Stimulated activated naive B cell treated with anti-CD40 and anti-IgM and Interleukin-4, amounts not matched to agents 10 μg/mL and 1 μg/mL and 100 μg/mL, for 72 hours (primary cell): ENCODE data around the gene OGG1.
A peak's percentile ranks its signal among the peaks of the same experiment; 100 is the strongest.

ENCODE experiments used
- ATAC-seq, 2 donors: fragments of 150-1000 bp; cut with Tn5 transposase; replicated peaks; 2 replicates each; pipeline ENCODE4 v1.10.0; 2021; ENCODE audit warnings: moderate library complexity in 1 of 2
- DNase-seq: peaks from one replicate; pipeline ENCODE4 v3.0.0; 2021
- H3K27ac Mint-ChIP-seq: one replicate; pipeline ENCODE4 v1.8.0; 2022; ENCODE audit warnings: mild to moderate bottlenecking, mixed read lengths
- H3K27me3 Mint-ChIP-seq, 2 donors: one replicate each; pipeline ENCODE4 v1.8.0; 2022; ENCODE audit warnings: mixed read lengths in 2 of 2
- H3K36me3 Mint-ChIP-seq, 2 donors: one replicate each; pipeline ENCODE4 v1.8.0; 2022; ENCODE audit warnings: mixed read lengths in 2 of 2, mild to moderate bottlenecking in 1 of 2
- H3K4me1 Mint-ChIP-seq, 2 donors: one replicate each; pipeline ENCODE4 v1.8.0; 2022; ENCODE audit warnings: mixed read lengths in 2 of 2, mild to moderate bottlenecking in 1 of 2
- H3K4me3 Mint-ChIP-seq, 2 donors: one replicate each; pipeline ENCODE4 v1.8.0; 2022; ENCODE audit warnings: mild to moderate bottlenecking in 2 of 2, mixed read lengths in 2 of 2, moderate library complexity in 1 of 2
- H3K9me3 Mint-ChIP-seq, 2 donors: one replicate each; pipeline ENCODE4 v1.8.0; 2022; ENCODE audit warnings: mixed read lengths in 2 of 2, mild to moderate bottlenecking in 1 of 2

Gene OGG1

DNA sequence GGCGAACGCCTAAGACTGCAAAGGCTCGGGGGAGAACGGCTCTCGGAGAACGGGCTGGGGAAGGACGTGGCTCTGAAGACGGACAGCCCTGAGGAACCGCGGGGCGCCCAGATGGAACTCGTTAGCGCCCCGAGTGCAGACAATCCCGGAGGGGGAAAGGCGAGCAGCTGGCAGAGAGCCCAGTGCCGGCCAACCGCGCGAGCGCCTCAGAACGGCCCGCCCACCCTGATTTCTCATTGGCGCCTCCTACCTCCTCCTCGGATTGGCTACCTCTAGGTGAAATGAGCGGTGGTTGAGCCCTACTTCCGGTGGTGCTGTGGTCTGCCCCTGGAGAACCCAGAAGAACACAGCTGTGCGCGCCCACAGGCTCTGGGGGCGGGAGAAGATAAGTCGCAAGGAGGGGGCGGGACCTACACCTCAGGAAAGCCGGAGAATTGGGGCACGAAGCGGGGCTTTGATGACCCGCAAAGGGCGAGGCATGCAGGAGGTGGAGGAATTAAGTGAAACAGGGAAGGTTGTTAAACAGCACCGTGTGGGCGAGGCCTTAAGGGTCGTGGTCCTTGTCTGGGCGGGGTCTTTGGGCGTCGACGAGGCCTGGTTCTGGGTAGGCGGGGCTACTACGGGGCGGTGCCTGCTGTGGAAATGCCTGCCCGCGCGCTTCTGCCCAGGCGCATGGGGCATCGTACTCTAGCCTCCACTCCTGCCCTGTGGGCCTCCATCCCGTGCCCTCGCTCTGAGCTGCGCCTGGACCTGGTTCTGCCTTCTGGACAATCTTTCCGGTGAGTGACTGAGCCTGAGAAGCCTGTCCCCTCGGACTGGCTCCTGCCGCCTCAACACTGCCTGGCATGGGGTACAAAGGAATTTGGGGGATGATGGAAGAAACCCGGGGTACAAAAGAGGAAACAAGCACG lies at the start of gene OGG1:
OGG1 (plus strand) TSS at position 308 of the 911 bp plus-strand sequence; CDS start at position 643, 335 bp downstream.
- H3K4me1 Mint-ChIP-seq: peaks cover 44 to 74% of the 10 kb centered on the region in 2 donors

DNA sequence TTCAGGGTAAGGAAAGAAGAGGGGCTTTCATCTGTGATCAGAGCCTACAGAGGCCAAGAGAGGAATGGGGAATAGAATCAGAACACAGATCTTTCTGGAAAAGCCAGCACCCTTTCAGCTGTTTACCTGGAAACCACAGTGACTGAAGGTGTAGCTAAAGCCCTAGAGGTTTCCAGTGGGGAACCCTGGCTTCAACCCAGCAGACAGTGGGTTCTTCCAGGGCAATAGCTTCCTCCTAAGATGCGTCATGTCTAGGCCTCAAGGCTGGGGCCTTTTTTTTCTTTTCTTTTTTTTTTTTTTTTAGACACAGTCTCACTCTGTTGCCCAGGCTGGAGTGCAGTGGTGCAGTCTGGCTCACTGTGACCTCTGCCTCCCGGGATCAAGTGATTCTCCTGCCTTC lies 49.2 kb upstream of the OGG1 start:
- peaks cover 9 to 28% of the 10 kb centered on the region in 2 donors for H3K4me1 Mint-ChIP-seq
- H3K27me3 Mint-ChIP-seq: peaks cover 12 to 19% of the 10 kb centered on the region in 2 donors
- peak overlapping the region; percentile 1 for H3K27ac Mint-ChIP-seq
- DNase-seq: no peak
- no peak overlapping the region for H3K4me3 Mint-ChIP-seq
- H3K9me3 Mint-ChIP-seq: no peaks in the 10 kb centered on the region
- ATAC-seq: no peak
- peaks cover 57 to 71% of the 10 kb centered on the region in 2 donors for H3K36me3 Mint-ChIP-seq

More for the DNA sequence above, at the start of gene OGG1:
- ATAC-seq: peak; percentile 90 to 93
- H3K36me3 Mint-ChIP-seq: peaks cover 31 to 67% of the 10 kb centered on the region in 2 donors
- no peaks in the 10 kb centered on the region for H3K9me3 Mint-ChIP-seq
- H3K27ac Mint-ChIP-seq: peak within 1 kb of the TSS; percentile 97
- peak; percentile 97 for DNase-seq
- H3K4me3 Mint-ChIP-seq: peak within 1 kb of the TSS; percentile 86 to 99
- no peaks in the 10 kb centered on the region for H3K27me3 Mint-ChIP-seq

DNA sequence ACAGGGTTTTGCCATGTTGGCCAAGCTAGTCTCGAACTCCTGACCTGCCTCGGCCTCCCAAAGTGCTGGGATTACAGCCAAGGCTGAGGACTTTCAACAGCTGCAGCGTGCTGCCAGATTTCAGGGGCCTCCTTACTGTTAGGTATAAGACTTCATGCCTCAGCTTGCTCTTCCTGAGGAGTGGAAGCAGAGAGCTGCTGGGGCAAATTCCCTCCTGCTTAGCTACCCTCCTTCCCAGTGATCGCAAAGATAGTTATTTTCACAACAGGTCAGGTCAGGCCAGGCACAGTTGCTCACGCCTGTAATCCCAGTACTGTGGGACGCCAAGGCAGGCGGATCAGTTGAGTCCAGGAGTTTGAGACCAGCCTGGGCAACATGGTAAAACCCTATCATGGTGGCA lies 48.7 kb upstream of the OGG1 start:
- Mint-ChIP-seq H3K36me3 (peaks cover 53 to 67% of the 10 kb centered on the region in 2 donors), H3K4me3 (no peak overlapping the region), H3K4me1 (peaks cover 9 to 28% of the 10 kb centered on the region in 2 donors), H3K27ac (peak overlapping the region; percentile 42), H3K9me3 (no peaks in the 10 kb centered on the region), H3K27me3 (peaks cover 14 to 23% of the 10 kb centered on the region in 2 donors)
- no peak for DNase-seq
- no peak for ATAC-seq

DNA sequence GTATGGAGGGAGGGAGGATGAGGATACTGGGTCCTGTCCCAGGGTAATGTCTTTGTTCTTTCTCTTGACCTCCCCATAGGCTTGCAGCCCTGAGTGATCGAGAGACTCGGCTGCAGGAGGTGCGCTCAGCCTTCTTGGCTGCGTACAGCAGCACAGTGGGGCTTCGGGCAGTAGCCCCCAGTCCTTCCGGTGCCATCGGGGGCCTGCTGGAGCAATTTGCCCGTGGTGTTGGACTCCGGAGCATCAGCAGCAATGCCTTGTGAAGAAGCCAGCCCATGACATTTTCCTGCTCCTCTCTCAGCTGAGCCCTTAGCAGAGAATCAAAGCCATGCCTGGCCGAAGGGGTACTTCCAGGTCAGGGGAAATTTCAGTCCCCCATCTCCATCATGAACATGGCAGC lies 48.0 kb upstream of the OGG1 start:
- Mint-ChIP-seq H3K9me3 (no peaks in the 10 kb centered on the region), H3K27ac (peak overlapping the region; percentile 42), H3K4me3 (no peak overlapping the region), H3K27me3 (peaks cover 21 to 28% of the 10 kb centered on the region in 2 donors), H3K4me1 (peaks cover 9 to 28% of the 10 kb centered on the region in 2 donors), H3K36me3 (peaks cover 54 to 67% of the 10 kb centered on the region in 2 donors)
- DNase-seq (no peak), ATAC-seq (no peak)

DNA sequence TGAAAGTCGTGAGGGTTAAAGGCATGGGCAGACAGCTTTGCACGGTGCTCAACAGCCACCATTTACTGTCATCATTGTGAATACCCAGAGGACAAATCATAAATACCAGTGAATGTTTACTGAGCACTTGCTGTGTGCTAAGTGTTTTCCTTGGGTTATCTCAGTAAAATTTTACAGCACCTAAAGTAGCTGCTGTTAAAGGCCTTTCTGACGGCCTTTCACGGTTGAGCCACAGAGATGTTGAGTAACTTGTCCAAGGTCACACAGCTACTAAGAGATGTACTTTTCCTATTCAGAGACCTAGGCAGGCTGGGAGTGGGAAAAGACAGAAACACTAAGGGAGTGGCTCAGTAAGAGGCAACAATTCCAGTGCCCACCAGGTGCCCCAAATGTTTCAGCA lies 46.5 kb upstream of the OGG1 start:
- H3K27ac Mint-ChIP-seq: peak overlapping the region; percentile 73
- H3K9me3 Mint-ChIP-seq: no peaks in the 10 kb centered on the region
- H3K27me3 Mint-ChIP-seq: peaks cover 28% of the 10 kb centered on the region in 2 donors
- H3K4me1 Mint-ChIP-seq: peaks cover 6 to 24% of the 10 kb centered on the region in 2 donors
- DNase-seq (no peak), ATAC-seq (peak in 1 of 2 donors; percentile 15)
- peak overlapping the region in 1 of 2 donors; percentile 7 for H3K4me3 Mint-ChIP-seq
- peaks cover 44 to 55% of the 10 kb centered on the region in 2 donors for H3K36me3 Mint-ChIP-seq

DNA sequence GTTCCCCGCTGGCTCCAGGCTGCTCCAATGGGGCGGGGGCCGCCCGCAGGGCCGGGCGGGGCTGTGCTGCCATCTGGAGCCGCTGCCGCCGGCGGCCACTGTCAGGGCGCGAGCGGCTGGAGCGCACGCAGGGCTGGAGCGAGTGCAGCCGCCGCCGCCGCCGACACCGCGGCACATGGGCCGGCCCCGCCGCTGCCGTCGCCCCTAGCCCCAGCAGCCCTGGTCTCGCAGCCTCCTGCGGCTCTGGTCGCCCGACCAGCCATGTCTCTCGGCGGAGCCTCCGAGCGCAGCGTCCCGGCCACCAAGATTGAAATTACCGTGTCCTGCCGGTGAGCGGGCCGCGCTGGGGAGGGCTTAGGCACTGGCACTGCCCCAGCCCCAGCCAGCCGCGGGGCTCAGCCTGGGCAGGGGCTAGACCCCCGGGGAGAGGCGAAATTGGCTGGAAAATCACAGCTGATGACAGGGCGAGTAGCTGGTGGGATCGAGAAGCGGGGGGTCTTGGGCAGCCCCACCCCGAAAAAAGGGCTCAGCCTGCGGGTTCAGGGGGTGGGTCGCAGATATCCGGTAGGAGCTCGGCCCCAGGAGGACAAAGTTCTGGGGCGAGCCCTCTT lies 45.9 kb upstream of the OGG1 start, which contains the start of gene CPNE9:
CPNE9 (plus strand) TSS at position 98 of the 611 bp plus-strand sequence; CDS start at position 262, 164 bp downstream.
- Mint-ChIP-seq H3K4me1 (peaks cover 6 to 24% of the 10 kb centered on the region in 2 donors), H3K27me3 (peaks cover 28 to 30% of the 10 kb centered on the region in 2 donors), H3K9me3 (no peaks in the 10 kb centered on the region), H3K4me3 (peak within 1 kb of the TSS; percentile 58 to 73), H3K36me3 (peaks cover 39 to 53% of the 10 kb centered on the region in 2 donors), H3K27ac (peak within 1 kb of the TSS; percentile 73)
- ATAC-seq (peak; percentile 53 to 59), DNase-seq (no peak)

DNA sequence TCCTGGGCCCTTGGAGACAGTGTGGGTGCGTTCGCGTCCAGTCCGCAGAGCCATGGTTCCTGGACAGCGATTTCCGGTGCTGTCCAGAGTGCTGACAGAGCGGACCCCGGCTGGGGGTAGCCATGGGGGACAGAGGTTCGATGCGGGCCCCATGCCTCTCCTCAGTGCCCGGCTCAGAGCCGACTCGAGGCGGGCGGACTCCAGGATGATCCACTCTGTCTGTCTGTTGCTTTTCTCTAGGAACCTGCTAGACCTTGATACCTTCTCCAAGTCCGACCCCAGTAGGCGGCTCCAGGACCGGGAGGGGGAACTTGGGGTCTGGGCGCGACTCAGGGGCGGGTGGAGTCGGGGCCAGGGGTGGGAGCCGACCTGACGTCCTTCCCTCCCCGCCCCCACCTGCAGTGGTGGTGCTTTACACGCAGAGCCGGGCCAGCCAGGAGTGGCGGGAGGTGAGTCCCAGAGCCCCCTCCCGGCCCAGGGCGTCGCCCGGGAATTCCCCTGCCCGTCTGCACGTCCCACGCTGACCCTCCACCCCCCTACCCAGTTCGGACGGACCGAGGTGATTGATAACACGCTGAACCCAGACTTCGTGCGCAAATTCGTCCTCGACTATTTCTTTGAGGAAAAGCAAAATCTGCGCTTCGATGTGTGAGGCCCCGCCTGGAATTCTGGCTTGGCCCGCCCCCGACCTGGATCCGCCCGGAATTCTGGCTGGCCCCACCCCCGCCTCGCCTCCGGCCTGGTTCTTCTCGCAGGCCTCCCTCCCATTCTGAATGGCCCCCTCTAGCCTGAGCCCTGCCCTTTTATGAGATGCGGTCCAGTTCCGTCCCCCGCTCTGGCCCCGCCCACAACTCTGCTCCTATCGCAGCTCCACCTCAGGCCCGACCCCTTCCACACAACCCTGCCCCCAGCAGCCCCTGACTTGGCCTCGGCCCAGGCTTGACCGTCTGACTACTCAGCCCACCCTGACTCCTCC lies 45.1 kb upstream of the OGG1 start:
- H3K27me3 Mint-ChIP-seq: peaks cover 28 to 30% of the 10 kb centered on the region in 2 donors
- H3K9me3 Mint-ChIP-seq: no peaks in the 10 kb centered on the region
- no peak for DNase-seq
- ATAC-seq: peak; percentile 47 to 57
- H3K27ac Mint-ChIP-seq: no peak overlapping the region
- peaks cover 34 to 47% of the 10 kb centered on the region in 2 donors for H3K36me3 Mint-ChIP-seq
- peaks cover 6 to 24% of the 10 kb centered on the region in 2 donors for H3K4me1 Mint-ChIP-seq
- peak overlapping the region; percentile 73 to 74 for H3K4me3 Mint-ChIP-seq

DNA sequence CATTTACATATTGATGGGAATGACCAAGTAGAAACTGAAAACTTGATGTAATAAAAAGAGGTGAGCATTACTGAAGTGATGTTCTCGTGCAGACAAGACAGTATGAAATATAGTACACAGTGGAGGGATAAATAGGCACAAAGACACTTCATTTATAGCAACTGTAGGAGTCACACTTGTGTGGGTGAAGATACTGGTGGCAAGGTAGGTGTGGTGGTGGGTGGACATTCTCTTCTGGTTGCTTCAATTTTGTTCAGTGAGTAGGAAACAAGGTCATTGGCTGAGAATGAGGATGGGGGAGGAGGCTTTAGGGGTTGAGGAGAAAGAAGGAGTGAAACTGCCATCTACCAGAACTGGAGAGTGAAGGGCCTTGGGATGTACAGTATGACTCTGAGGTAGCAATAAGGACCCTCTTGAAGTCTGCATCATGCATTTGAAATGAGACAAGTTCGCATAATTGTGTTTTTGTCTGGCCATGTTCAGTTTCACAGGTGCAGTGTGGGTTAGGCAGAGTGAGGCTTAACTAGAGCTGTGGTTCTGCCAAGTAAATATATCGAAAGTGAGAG lies 39.5 kb upstream of the OGG1 start:
- Mint-ChIP-seq H3K27ac (no peak overlapping the region), H3K27me3 (peaks cover 26 to 31% of the 10 kb centered on the region in 2 donors), H3K36me3 (peaks cover 9 to 12% of the 10 kb centered on the region in 2 donors), H3K9me3 (no peaks in the 10 kb centered on the region), H3K4me1 (peaks cover under 1 to 3% of the 10 kb centered on the region in 2 donors), H3K4me3 (no peak overlapping the region)
- ATAC-seq (no peak), DNase-seq (no peak)

DNA sequence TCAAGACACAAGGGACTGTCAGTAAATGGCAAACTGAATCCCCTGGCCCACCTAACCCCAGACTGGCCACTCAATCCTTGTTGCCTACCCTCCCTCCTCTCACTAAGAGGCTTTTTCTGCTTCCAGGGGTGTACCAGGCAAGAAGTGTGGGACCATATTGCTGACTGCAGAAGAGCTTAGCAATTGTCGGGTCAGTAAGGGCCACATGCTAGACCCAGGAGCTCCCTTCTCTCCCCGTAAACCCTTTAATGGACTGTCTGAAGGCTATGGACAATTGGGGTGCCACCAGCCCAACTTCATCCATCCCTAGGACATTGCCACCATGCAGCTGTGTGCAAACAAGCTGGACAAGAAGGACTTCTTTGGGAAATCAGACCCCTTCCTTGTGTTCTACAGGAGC lies 37.3 kb upstream of the OGG1 start:
- peaks cover 14 to 16% of the 10 kb centered on the region in 2 donors for H3K27me3 Mint-ChIP-seq
- H3K36me3 Mint-ChIP-seq: peaks cover 2 to 3% of the 10 kb centered on the region in 2 donors
- H3K27ac Mint-ChIP-seq: no peak overlapping the region
- H3K4me1 Mint-ChIP-seq: peaks cover 5% of the 10 kb centered on the region in 2 donors
- DNase-seq (no peak), ATAC-seq (no peak)
- no peaks in the 10 kb centered on the region for H3K9me3 Mint-ChIP-seq
- H3K4me3 Mint-ChIP-seq: no peak overlapping the region

DNA sequence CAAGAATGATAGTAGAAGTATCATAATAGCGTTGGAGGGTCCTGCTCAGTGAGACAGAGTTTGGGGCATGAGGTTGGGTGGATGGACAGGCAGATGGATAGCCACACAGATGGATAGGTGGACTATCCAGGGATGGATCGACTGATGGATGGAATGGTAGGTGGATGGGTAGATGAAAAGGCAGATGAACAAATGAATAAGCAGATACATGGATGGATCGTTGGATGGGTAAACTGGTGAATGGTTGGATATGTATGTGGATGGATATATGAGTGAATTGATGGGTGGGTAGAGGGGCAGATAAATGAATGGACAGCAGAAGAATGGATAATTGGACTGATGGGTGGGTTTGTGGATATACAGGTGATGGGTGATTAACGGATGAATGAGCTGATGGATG lies 36.6 kb upstream of the OGG1 start:
- H3K4me1 Mint-ChIP-seq: peaks cover 5% of the 10 kb centered on the region in 2 donors
- no peak for DNase-seq
- H3K27ac Mint-ChIP-seq: no peak overlapping the region
- peaks cover 2 to 3% of the 10 kb centered on the region in 2 donors for H3K36me3 Mint-ChIP-seq
- ATAC-seq: no peak
- H3K27me3 Mint-ChIP-seq: peaks cover 13 to 14% of the 10 kb centered on the region in 2 donors
- no peaks in the 10 kb centered on the region for H3K9me3 Mint-ChIP-seq
- no peak overlapping the region for H3K4me3 Mint-ChIP-seq

DNA sequence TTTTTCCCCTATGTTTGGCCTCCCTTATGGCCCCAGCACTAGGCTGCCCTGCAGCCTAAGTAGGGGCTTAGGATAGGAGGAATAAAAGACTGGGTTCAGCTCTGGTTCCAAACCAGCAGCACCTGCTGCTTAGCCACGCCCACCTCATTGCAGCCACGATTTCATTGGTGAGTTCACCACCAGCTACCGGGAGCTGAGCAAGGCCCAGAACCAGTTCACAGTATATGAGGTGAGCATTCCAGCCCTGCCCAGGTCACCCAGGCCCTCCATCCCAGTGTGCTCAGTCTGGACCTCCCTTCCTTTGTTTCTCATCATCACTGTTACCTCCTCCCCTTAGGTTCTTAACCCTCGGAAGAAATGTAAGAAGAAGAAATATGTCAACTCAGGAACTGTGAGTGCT lies 34.6 kb upstream of the OGG1 start:
- DNase-seq (no peak), ATAC-seq (peak in 1 of 2 donors; percentile 25)
- Mint-ChIP-seq H3K4me3 (no peak overlapping the region), H3K36me3 (peaks cover 0 to 2% of the 10 kb centered on the region in 2 donors), H3K27ac (no peak overlapping the region), H3K9me3 (no peaks in the 10 kb centered on the region), H3K27me3 (peaks cover 10 to 14% of the 10 kb centered on the region in 2 donors), H3K4me1 (peaks cover 4 to 5% of the 10 kb centered on the region in 2 donors)

DNA sequence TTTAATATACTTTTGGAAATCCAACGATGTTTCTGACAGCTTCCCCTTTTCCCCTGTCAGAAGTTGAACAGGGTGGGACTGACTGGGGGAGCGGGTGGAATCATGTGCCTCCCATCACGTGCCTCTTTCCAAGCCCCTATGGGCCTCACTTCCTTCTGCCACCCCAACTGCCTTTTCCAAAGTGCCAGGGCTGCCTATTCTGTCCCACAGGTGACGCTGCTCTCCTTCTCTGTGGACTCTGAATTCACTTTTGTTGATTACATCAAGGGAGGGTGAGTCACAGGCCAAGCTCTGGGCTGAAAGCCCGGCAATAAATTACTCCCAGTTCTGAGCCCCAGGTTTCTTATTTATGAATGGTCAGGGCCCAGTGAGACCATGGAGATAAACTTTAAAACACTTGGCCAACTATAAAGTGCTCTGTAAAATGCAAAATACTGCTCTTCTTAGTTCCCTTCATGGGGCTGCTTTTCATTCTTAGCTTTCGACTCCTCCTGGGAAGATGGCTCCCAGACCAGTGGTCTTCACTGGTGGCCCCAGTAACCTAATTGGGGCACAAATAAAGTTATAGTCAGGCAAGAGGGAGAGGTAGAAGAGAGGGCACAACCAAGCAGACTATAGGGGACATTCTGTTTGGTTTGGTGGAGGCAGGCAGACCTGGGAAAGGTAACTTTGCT lies 33.9 kb upstream of the OGG1 start:
- Mint-ChIP-seq H3K27ac (no peak overlapping the region), H3K4me3 (no peak overlapping the region), H3K9me3 (no peaks in the 10 kb centered on the region), H3K36me3 (peaks cover 0 to 2% of the 10 kb centered on the region in 2 donors), H3K27me3 (peaks cover 10 to 14% of the 10 kb centered on the region in 2 donors), H3K4me1 (peaks cover 2 to 5% of the 10 kb centered on the region in 2 donors)
- DNase-seq (no peak), ATAC-seq (peak; percentile 60 to 78)
